Epithelial cell of proximal tubule (primary cell): ENCODE results near the gene ITGAE. TPM values are rescaled to one million over a fixed set of nuclear protein-coding genes. Genes with fewer than 3 reads are reported as not detected.
A peak's percentile ranks its signal among the peaks of the same experiment; 100 is the strongest.

Experiments used
- DNase-seq: peaks from one replicate; pipeline ENCODE4 v3.0.0-alpha.2; 2011; ENCODE audit warnings: low read depth
- H3K4me3 ChIP-seq: 2 replicates; pipeline ENCODE4 v1.5.1; 2011; ENCODE audit warnings: low read depth, mild to moderate bottlenecking, low read length
- CTCF ChIP-seq: conservative IDR thresholded peaks from 2 replicates; pipeline ENCODE4 v1.5.1; 2012; ENCODE audit warnings: low read depth, mild to moderate bottlenecking, low read length
- total RNA-seq: library from RNA; depleted of rRNA; stranded (reverse); fragments of >200 nt; gene quantifications from 2 replicates; pipeline ENCODE4 v1.2.3, GENCODE V29; 2015

Gene ITGAE
- total RNA-seq, 1 donor from 2014 or later = 36.0 TPM

- DNase-seq = no peak
- H3K4me3 ChIP-seq = no peak overlapping the region
- no peak for TF ChIP-seq CTCF
Measured at GRCh38 chr17:3777366-3778120, 23.4 kb downstream of the ITGAE start.

- DNase-seq = no peak
- H3K4me3 ChIP-seq = no peak overlapping the region
- TF ChIP-seq CTCF = no peak
Measured at GRCh38 chr17:3773966-3774365, 27.0 kb downstream of the ITGAE start.

GRCh38 chr17:3773511-3773910 is 27.5 kb downstream of the ITGAE start:
- no peak for TF ChIP-seq CTCF
- no peak for DNase-seq
- no peak overlapping the region for H3K4me3 ChIP-seq

- no peak for DNase-seq
- peak; percentile 12 for TF ChIP-seq CTCF
- H3K4me3 ChIP-seq = no peak overlapping the region
Measured at GRCh38 chr17:3772764-3773163, 28.2 kb downstream of the ITGAE start.

- no peak overlapping the region for H3K4me3 ChIP-seq
- DNase-seq = no peak
- no peak for TF ChIP-seq CTCF
Measured at GRCh38 chr17:3771140-3771539, 29.8 kb downstream of the ITGAE start.

- TF ChIP-seq CTCF = no peak
- H3K4me3 ChIP-seq = no peak overlapping the region
- DNase-seq = no peak
Measured at GRCh38 chr17:3770466-3770865, 30.5 kb downstream of the ITGAE start.

- DNase-seq = no peak
- no peak overlapping the region for H3K4me3 ChIP-seq
- TF ChIP-seq CTCF = no peak
Measured at GRCh38 chr17:3768769-3769168, 32.2 kb downstream of the ITGAE start.
